AG04450 (cell line): ENCODE measurements around the gene C9orf50. TPM values are rescaled to one million over a fixed set of nuclear protein-coding genes. Genes with fewer than 3 reads are reported as not detected.

Experiments used
- CTCF ChIA-PET: fragments of 300-600, 350-600 bp; formaldehyde crosslinking; extraction: SDS; loops from one replicate; lab custom pipeline; 2022; ENCODE audit warnings: antibody characterized with exemption, inconsistent platforms; lab: Charles Lee
- POLR2A ChIA-PET: fragments of 350-600 bp; formaldehyde crosslinking; extraction: SDS; loops from one replicate; lab custom pipeline; 2021; ENCODE audit warnings: antibody characterized with exemption, inconsistent platforms; lab: Yijun Ruan, JAX
- DNase-seq: peaks from one replicate; pipeline ENCODE4 v3.0.0-alpha.2; 2011; ENCODE audit warnings: low read depth, low spot score
- H3K27ac ChIP-seq: one replicate; pipeline ENCODE4 v1.5.1; 2012; ENCODE audit warnings: low read depth, low read length, control low read depth
- H3K27me3 ChIP-seq: one replicate; pipeline ENCODE4 v1.6.0; 2012; ENCODE audit warnings: low read length; ENCODE audit not compliant: control insufficient read depth, insufficient read depth
- H3K4me3 ChIP-seq: 2 replicates; pipeline ENCODE4 v1.5.1; 2011; ENCODE audit warnings: mild to moderate bottlenecking, low read depth, low read length, control low read depth
- H3K9me3 ChIP-seq: 2 replicates; pipeline ENCODE4 v1.5.1; 2012; ENCODE audit warnings: low read length; ENCODE audit not compliant: control insufficient read depth, insufficient read depth
- CTCF ChIP-seq: IDR thresholded peaks from 2 replicates; pipeline ENCODE4 v1.5.1; 2011; ENCODE audit warnings: low read depth, low read length, control low read depth, inconsistent platforms
- polyA plus RNA-seq: library from polyadenylated mRNA; depleted of rRNA; stranded (reverse); fragments of >200 nt; gene quantifications from 2 replicates; pipeline ENCODE4 v1.2.3, GENCODE V29; 2011

The C9orf50 gene
- polyA plus RNA-seq, 1 experiment: 0.30 TPM

GRCh38 chr9:129648092-129648763 is 27.3 kb upstream of the C9orf50 start:
- no peak for DNase-seq
- Histone ChIP-seq H3K4me3 (no peak overlapping the region), H3K27ac (no peak overlapping the region), H3K9me3 (no peaks in the 10 kb centered on the region; the same call in 1 of the 2 replicates), H3K27me3 (no peaks in the 10 kb centered on the region)
- TF ChIP-seq CTCF: no peak
- CTCF ChIA-PET: no interaction called here
- POLR2A ChIA-PET: no interaction called here

DNA sequence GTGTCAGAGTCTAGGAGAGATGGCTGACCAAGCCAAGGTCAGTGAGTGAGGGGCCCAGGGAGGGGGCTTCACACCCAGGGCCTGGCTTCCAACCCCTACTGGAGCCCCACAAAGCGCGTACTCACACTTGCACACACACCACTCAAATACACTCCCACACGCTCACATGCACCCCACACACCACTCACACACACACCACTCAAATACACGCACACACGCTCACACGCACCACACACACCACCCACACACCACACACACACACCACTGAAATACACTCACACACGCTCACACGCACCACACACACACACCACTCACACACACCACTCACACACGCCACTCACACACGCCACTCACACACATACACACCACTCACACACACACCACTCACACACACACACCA is 26.7 kb upstream of the C9orf50 start:
- TF ChIP-seq CTCF: no peak
- no peak for DNase-seq
- POLR2A ChIA-PET: no interaction called here
- CTCF ChIA-PET: interaction anchor here (0.9 to 1.8 kb wide), 2 partner anchors 136 to 143 kb away, joined by 4 to 6 read pairs; no protein-coding TSS in a partner anchor
- no peak overlapping the region for H3K27ac ChIP-seq
- no peaks in the 10 kb centered on the region for H3K27me3 ChIP-seq
- H3K9me3 ChIP-seq: no peaks in the 10 kb centered on the region; the same call in 1 of the 2 replicates
- H3K4me3 ChIP-seq: no peak overlapping the region

- no peaks in the 10 kb centered on the region; the same call in 1 of the 2 replicates for H3K9me3 ChIP-seq
- no peaks in the 10 kb centered on the region for H3K27me3 ChIP-seq
- no peak overlapping the region for H3K4me3 ChIP-seq
- no peak overlapping the region for H3K27ac ChIP-seq
- POLR2A ChIA-PET: no interaction called here
- TF ChIP-seq CTCF: no peak
- DNase-seq: no peak
- CTCF ChIA-PET: interaction anchor here (0.9 to 1.8 kb wide), 2 partner anchors 137 to 144 kb away, joined by 4 to 6 read pairs; no protein-coding TSS in a partner anchor
Observed at GRCh38 chr9:129646654-129647053, 25.8 kb upstream of the C9orf50 start.

DNA sequence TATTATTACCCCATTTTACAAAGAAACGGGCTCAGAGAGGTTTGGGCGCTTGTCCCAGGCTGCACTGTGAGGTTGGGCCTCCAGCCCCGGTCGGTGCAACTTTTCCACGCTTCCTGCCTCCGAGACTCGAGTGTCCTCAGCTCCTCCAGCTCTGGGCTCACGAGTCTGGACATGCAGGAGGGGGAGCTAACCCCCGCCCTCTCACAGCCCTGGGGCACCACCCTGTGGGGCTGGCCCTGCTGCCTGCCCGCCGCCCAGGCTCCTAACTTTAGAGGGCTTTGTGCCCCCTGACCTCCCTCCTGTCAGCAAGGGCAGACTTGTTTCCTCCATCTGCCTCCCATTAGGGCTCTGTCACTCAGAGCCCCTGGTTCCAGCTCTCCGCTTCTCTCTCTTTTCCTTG is 25.4 kb upstream of the C9orf50 start:
- POLR2A ChIA-PET: no interaction called here
- CTCF ChIA-PET: interaction anchor here (1.8 kb wide), 1 partner anchor 138 kb away, joined by 6 read pairs; no protein-coding TSS in a partner anchor

More for the DNA sequence above, 25.4 kb upstream of the C9orf50 start:
- no peak overlapping the region for H3K27ac ChIP-seq
- H3K27me3 ChIP-seq: no peaks in the 10 kb centered on the region
- no peak for DNase-seq
- TF ChIP-seq CTCF: no peak
- no peaks in the 10 kb centered on the region; the same call in 1 of the 2 replicates for H3K9me3 ChIP-seq
- H3K4me3 ChIP-seq: no peak overlapping the region
